H9 (cell line): ENCODE results near the gene CEP126. TPM values are rescaled to one million over a fixed set of nuclear protein-coding genes. Genes with fewer than 3 reads are reported as not detected.

Source experiments
- DNase-seq: peaks from one replicate; pipeline ENCODE4 v3.0.0-alpha.2; 2017
- H2AFZ ChIP-seq: one replicate; pipeline ENCODE4 v1.6.1; 2013; ENCODE audit warnings: mild to moderate bottlenecking, low read length, control low read depth, moderate library complexity
- H2AK5ac ChIP-seq: 2 replicates; pipeline ENCODE4 v1.6.1; 2013; ENCODE audit warnings: low read length, control low read depth, mixed read lengths; ENCODE audit not compliant: insufficient read length
- H2BK120ac ChIP-seq: one replicate; pipeline ENCODE4 v1.6.1; 2013; ENCODE audit warnings: low read depth, mild to moderate bottlenecking, low read length, control low read depth, inconsistent platforms; ENCODE audit not compliant: poor library complexity, severe bottlenecking
- H2BK12ac ChIP-seq: 2 replicates; pipeline ENCODE4 v1.6.1; 2013; ENCODE audit warnings: low read length, control low read depth, mixed read lengths, low read depth; ENCODE audit not compliant: insufficient read length
- H2BK15ac ChIP-seq: 2 replicates; pipeline ENCODE4 v1.6.1; 2013; ENCODE audit warnings: low read depth, low read length, control low read depth
- H2BK20ac ChIP-seq: one replicate; pipeline ENCODE4 v1.6.1; 2013; ENCODE audit warnings: low read depth, mild to moderate bottlenecking, low read length, control low read depth, inconsistent platforms; ENCODE audit not compliant: poor library complexity, severe bottlenecking
- H2BK5ac ChIP-seq: 2 replicates; pipeline ENCODE4 v1.6.1; 2013; ENCODE audit warnings: low read length, control low read depth, mixed read lengths; ENCODE audit not compliant: insufficient read length
- H3K14ac ChIP-seq: 2 replicates; pipeline ENCODE4 v1.6.1; 2013; ENCODE audit warnings: low read length, control low read depth; ENCODE audit not compliant: insufficient read depth
- H3K18ac ChIP-seq: 2 replicates; pipeline ENCODE4 v1.6.1; 2013; ENCODE audit warnings: low read depth, mild to moderate bottlenecking, mixed read lengths, low read length, control low read depth; ENCODE audit not compliant: insufficient read length
- H3K23ac ChIP-seq: 2 replicates; pipeline ENCODE4 v1.6.1; 2013; ENCODE audit warnings: low read length, control low read depth, mixed read lengths, low read depth; ENCODE audit not compliant: insufficient read length
- H3K23me2 ChIP-seq: 2 replicates; pipeline ENCODE4 v1.6.1; 2013; ENCODE audit warnings: low read depth, mild to moderate bottlenecking, mixed read lengths, low read length, control low read depth; ENCODE audit not compliant: insufficient read length, poor library complexity, severe bottlenecking
- H3K27ac ChIP-seq: 2 replicates; pipeline ENCODE4 v1.5.1; 2013; ENCODE audit warnings: low read length, control low read depth, mixed read lengths, low read depth; ENCODE audit not compliant: insufficient read length
- H3K27me3 ChIP-seq: 2 replicates; pipeline ENCODE4 v1.6.1; 2013; ENCODE audit warnings: low read length, control low read depth, inconsistent platforms; ENCODE audit not compliant: insufficient read depth
- H3K4ac ChIP-seq: 2 replicates; pipeline ENCODE4 v1.6.1; 2013; ENCODE audit warnings: low read depth, mild to moderate bottlenecking, control low read depth, inconsistent platforms, low read length, moderate library complexity
- H3K4me1 ChIP-seq: 2 replicates; pipeline ENCODE4 v1.6.1; 2013; ENCODE audit warnings: low read length, control low read depth, inconsistent platforms; ENCODE audit not compliant: insufficient read depth
- H3K4me2 ChIP-seq: 2 replicates; pipeline ENCODE4 v1.6.1; 2013; ENCODE audit warnings: low read length, control low read depth, mixed read lengths; ENCODE audit not compliant: insufficient read length, insufficient read depth
- H3K56ac ChIP-seq: 2 replicates; pipeline ENCODE4 v1.6.1; 2013; ENCODE audit warnings: low read depth, mild to moderate bottlenecking, mixed read lengths, low read length, control low read depth; ENCODE audit not compliant: insufficient read length
- H3K79me1 ChIP-seq: 2 replicates; pipeline ENCODE4 v1.6.1; 2013; ENCODE audit warnings: low read depth, mild to moderate bottlenecking, moderate library complexity, low read length, control low read depth, inconsistent platforms; ENCODE audit not compliant: insufficient read depth, poor library complexity, severe bottlenecking
- H3K79me2 ChIP-seq: 2 replicates; pipeline ENCODE4 v1.6.1; 2013; ENCODE audit warnings: low read length, control low read depth, inconsistent platforms; ENCODE audit not compliant: insufficient read depth
- H3K9ac ChIP-seq: 2 replicates; pipeline ENCODE4 v1.6.1; 2013; ENCODE audit warnings: low read length, control low read depth, mixed read lengths; ENCODE audit not compliant: insufficient read length; ENCODE audit errors: extremely low read depth
- H3K9me3 ChIP-seq: one replicate; pipeline ENCODE4 v1.6.1; 2013; ENCODE audit warnings: low read depth, low read length, inconsistent platforms; ENCODE audit not compliant: control insufficient read depth
- H3T11ph ChIP-seq: one replicate; pipeline ENCODE4 v1.6.1; 2013; ENCODE audit warnings: mild to moderate bottlenecking, low read length, control low read depth, inconsistent platforms
- H4K20me1 ChIP-seq: one replicate; pipeline ENCODE4 v1.6.1; 2013; ENCODE audit not compliant: control insufficient read depth, insufficient read length, insufficient read depth
- H4K5ac ChIP-seq: 2 replicates; pipeline ENCODE4 v1.6.1; 2013; ENCODE audit warnings: low read depth, mild to moderate bottlenecking, mixed read lengths, low read length, control low read depth; ENCODE audit not compliant: insufficient read length
- H4K8ac ChIP-seq: replicated peaks from 2 replicates; pipeline ENCODE4 v1.6.1; 2013; ENCODE audit warnings: low read length, control low read depth, mixed read lengths, low read depth; ENCODE audit not compliant: insufficient read length
- H4K91ac ChIP-seq: 2 replicates; pipeline ENCODE4 v1.6.1; 2013; ENCODE audit warnings: low read depth, mild to moderate bottlenecking, moderate library complexity, mixed read lengths, low read length, control low read depth; ENCODE audit not compliant: insufficient read length
- H3K27ac Mint-ChIP-seq, 3 experiments: 2 replicates in 2 of 3; 3 replicates in 1 of 3; pipeline ENCODE4 v1.8.0; 2020 to 2021; ENCODE audit warnings: mixed read lengths in 3 of 3, mild to moderate bottlenecking in 1 of 3, moderate library complexity in 1 of 3
- H3K27me3 Mint-ChIP-seq: 2 replicates; pipeline ENCODE4 v1.8.0; 2021; ENCODE audit warnings: low read depth, mild to moderate bottlenecking, moderate library complexity, mixed read lengths
- H3K36me3 Mint-ChIP-seq, 3 experiments: 2 replicates in 2 of 3; 3 replicates in 1 of 3; pipeline ENCODE4 v1.8.0; 2020 to 2021; ENCODE audit warnings: low read depth in 3 of 3, mixed read lengths in 3 of 3; ENCODE audit not compliant: insufficient read depth in 1 of 3
- H3K4me1 Mint-ChIP-seq, 2 experiments: 2 replicates each; pipeline ENCODE4 v1.8.0; 2020; ENCODE audit warnings: mixed read lengths in 2 of 2
- H3K4me3 Mint-ChIP-seq, 2 experiments: 2 replicates in 1 of 2; 3 replicates in 1 of 2; pipeline ENCODE4 v1.8.0; 2020 to 2021; ENCODE audit warnings: mild to moderate bottlenecking in 2 of 2, mixed read lengths in 2 of 2, moderate library complexity in 1 of 2
- H3K9me3 Mint-ChIP-seq, 2 experiments: 2 replicates in 1 of 2; 3 replicates in 1 of 2; pipeline ENCODE4 v1.8.0; 2020; ENCODE audit warnings: mild to moderate bottlenecking in 2 of 2, mixed read lengths in 2 of 2, moderate library complexity in 1 of 2
- WGBS: extraction: QIAGEN DNeasy Blood & Tissue Kit; methylation state at CpG from one replicate; pipeline ENCODE4 v1.1.7; 2013; ENCODE audit warnings: missing lambda C conversion rate, low lambda C conversion rate, mixed read lengths; ENCODE audit not compliant: insufficient read length; ENCODE audit errors: extremely low coverage; 5-methylcytosine and 5-hydroxymethylcytosine counted together
- long read RNA-seq: library from polyadenylated mRNA; unstranded; transcript quantifications from one replicate; pipeline ENCODE4 v2.0.0, GENCODE V29; 2020
- total RNA-seq: library from RNA; stranded (reverse); gene quantifications from 2 replicates; pipeline ENCODE4 v1.2.1, GENCODE V29; 2021
- TF ChIP-seq, protein P1 (sequence below): fragments of 200-600 bp; sonication (generic); conservative IDR thresholded peaks from 3 replicates; pipeline ENCODE4 v1.8.0; 2021; ENCODE audit warnings: antibody characterized with exemption, mild to moderate bottlenecking

Gene CEP126
- 1.2 TPM in 2 replicates for total RNA-seq
- long read RNA-seq, partial matches to known transcripts, result 7 of 7 reads
- long read RNA-seq, other reads (novel, unspliced or antisense), result 0 of 7 reads

DNA sequence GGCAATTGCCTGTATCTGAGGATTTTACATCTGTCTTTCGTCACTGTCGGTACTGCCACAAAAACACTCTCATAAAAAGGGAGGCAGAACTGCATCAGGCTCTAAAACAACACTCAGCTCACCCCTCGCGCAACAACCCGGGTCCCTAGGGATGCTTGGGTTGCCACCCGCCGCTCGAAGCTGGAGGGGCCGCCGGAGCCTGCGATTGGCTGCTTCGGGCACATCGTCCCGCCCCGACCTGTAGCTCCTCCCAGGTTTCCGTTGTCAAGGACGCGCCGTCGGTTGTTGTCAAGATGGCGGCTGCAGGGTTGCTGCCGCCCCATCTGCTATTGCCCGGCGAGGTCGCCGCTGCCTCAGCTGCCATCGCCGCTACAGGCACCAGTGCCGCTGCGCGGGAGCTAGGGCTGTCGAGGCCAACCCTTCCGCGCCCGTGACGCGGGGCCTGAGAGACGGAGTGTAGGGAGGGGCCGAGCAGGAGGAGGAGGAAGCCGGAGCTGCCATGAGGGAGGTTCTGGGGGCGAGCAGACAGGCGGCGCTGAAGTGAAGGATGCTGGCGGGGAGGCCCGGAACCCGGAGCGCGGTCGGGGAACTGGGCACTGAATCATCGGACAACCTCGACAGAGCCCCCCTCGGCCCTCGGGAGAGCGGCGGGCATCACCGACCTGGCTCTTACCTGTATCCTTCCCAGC is at the start of gene CEP126:
CEP126 (plus strand) TSS at position 273 of the 689 bp plus-strand sequence; CDS start at position 548, 275 bp downstream.
- H3K9ac ChIP-seq, result peak within 1 kb of the TSS; percentile 81
- peaks cover 3% of the 10 kb centered on the region; the same call in 1 of the 2 replicates for H3K4me1 ChIP-seq
- DNase-seq, result peak; percentile 95
- no peaks in the 10 kb centered on the region for H3K27me3 ChIP-seq
- H3K4ac ChIP-seq, result no peak within 1 kb of the TSS
- peak within 1 kb of the TSS; percentile 82 to 89 (median 83) for H3K27ac Mint-ChIP-seq
- H2BK15ac ChIP-seq, result no peak within 1 kb of the TSS
- H3K9me3 Mint-ChIP-seq, result no peaks in the 10 kb centered on the region
- no peaks in the 10 kb centered on the region for H4K20me1 ChIP-seq
- no peaks in the 10 kb centered on the region for H3K79me2 ChIP-seq
- H3K4me3 Mint-ChIP-seq, result peak within 1 kb of the TSS; percentile 78 to 92
- H3T11ph ChIP-seq, result no peak within 1 kb of the TSS
- peak within 1 kb of the TSS; percentile 91 for H2AFZ ChIP-seq
- TF ChIP-seq, protein P1, sequence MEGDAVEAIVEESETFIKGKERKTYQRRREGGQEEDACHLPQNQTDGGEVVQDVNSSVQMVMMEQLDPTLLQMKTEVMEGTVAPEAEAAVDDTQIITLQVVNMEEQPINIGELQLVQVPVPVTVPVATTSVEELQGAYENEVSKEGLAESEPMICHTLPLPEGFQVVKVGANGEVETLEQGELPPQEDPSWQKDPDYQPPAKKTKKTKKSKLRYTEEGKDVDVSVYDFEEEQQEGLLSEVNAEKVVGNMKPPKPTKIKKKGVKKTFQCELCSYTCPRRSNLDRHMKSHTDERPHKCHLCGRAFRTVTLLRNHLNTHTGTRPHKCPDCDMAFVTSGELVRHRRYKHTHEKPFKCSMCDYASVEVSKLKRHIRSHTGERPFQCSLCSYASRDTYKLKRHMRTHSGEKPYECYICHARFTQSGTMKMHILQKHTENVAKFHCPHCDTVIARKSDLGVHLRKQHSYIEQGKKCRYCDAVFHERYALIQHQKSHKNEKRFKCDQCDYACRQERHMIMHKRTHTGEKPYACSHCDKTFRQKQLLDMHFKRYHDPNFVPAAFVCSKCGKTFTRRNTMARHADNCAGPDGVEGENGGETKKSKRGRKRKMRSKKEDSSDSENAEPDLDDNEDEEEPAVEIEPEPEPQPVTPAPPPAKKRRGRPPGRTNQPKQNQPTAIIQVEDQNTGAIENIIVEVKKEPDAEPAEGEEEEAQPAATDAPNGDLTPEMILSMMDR, result peak; percentile 49
- no peak within 1 kb of the TSS for H2AK5ac ChIP-seq
- H3K79me1 ChIP-seq, result no peaks in the 10 kb centered on the region
- no peaks in the 10 kb centered on the region for H3K27me3 Mint-ChIP-seq
- H3K36me3 Mint-ChIP-seq, result no peaks in the 10 kb centered on the region
- H3K18ac ChIP-seq, result peak within 1 kb of the TSS; percentile 12
- H3K14ac ChIP-seq, result peak within 1 kb of the TSS; percentile 26; the same call in 1 of the 2 replicates
- H3K4me2 ChIP-seq, result peak within 1 kb of the TSS; percentile 69
- no peak within 1 kb of the TSS for H4K8ac ChIP-seq
- WGBS, result no CpG with 5 or more reads among the region's 56 CpGs
- no peak within 1 kb of the TSS for H2BK20ac ChIP-seq
- H3K27ac ChIP-seq, result no peak within 1 kb of the TSS
- no peak within 1 kb of the TSS for H3K56ac ChIP-seq
- H2BK120ac ChIP-seq, result no peak within 1 kb of the TSS
- no peaks in the 10 kb centered on the region for H3K9me3 ChIP-seq
- H4K91ac ChIP-seq, result no peak within 1 kb of the TSS
- no peak within 1 kb of the TSS for H2BK12ac ChIP-seq
- peaks cover 17 to 26% of the 10 kb centered on the region in 2 experiments for H3K4me1 Mint-ChIP-seq
- no peak within 1 kb of the TSS for H2BK5ac ChIP-seq
- no peak within 1 kb of the TSS for H3K23ac ChIP-seq
- H4K5ac ChIP-seq, result no peak within 1 kb of the TSS
- H3K23me2 ChIP-seq, result peaks cover 5% of the 10 kb centered on the region
